ENCODE measurements around the gene C2CD2L. TPM values are rescaled to one million over a fixed set of nuclear protein-coding genes. Genes with fewer than 3 reads are reported as not detected.

The C2CD2L gene
- total RNA-seq, 1 experiment from 2014 or later = 5.6 TPM

GRCh38 chr11:119107538-119108145 is 498 bp downstream of the C2CD2L start:
- Histone ChIP-seq H3K4me2 (ENCODE audit: insufficient read depth, insufficient read length, low read length) (peak overlapping the region; percentile 47), H4K8ac (replicated peaks; ENCODE audit: insufficient read length, low read depth, low read length) (no peak overlapping the region), H4K5ac (ENCODE audit: insufficient read length, low read depth, low read length) (no peak overlapping the region), H3T11ph (ENCODE audit: low read length) (no peak overlapping the region), H2BK15ac (ENCODE audit: low read depth, low read length) (no peak overlapping the region), H2AK5ac (ENCODE audit: insufficient read length, low read length) (no peak overlapping the region), H3K27ac (ENCODE audit: insufficient read length, low read depth, low read length) (no peak overlapping the region), H3K23me2 (ENCODE audit: insufficient read length, low read depth, low read length, poor library complexity, severe bottlenecking) (peaks cover 10% of the 10 kb centered on the region), H2AFZ (ENCODE audit: low read length) (no peak overlapping the region), H3K9me3 (ENCODE audit: control insufficient read depth, low read depth, low read length) (no peaks in the 10 kb centered on the region), H3K79me2 (ENCODE audit: insufficient read depth, low read length) (no peaks in the 10 kb centered on the region), H3K14ac (ENCODE audit: insufficient read depth, low read length) (no peak overlapping the region), H4K91ac (ENCODE audit: insufficient read length, low read depth, low read length) (no peak overlapping the region), H2BK120ac (ENCODE audit: low read depth, low read length, poor library complexity, severe bottlenecking) (no peak overlapping the region), H2BK5ac (ENCODE audit: insufficient read length, low read length) (no peak overlapping the region), H3K4ac (ENCODE audit: low read depth, low read length) (no peak overlapping the region), H2BK12ac (ENCODE audit: insufficient read length, low read depth, low read length) (no peak overlapping the region), H3K56ac (ENCODE audit: insufficient read length, low read depth, low read length) (no peak overlapping the region), H4K20me1 (ENCODE audit: control insufficient read depth, insufficient read depth, insufficient read length) (no peaks in the 10 kb centered on the region), H3K9ac (ENCODE audit: extremely low read depth, insufficient read length, low read length) (no peak overlapping the region), H3K18ac (ENCODE audit: insufficient read length, low read depth, low read length) (no peak overlapping the region), H3K4me1 (ENCODE audit: insufficient read depth, low read length) (peaks cover 8% of the 10 kb centered on the region; the same call in 1 of the 2 replicates), H3K79me1 (ENCODE audit: insufficient read depth, low read depth, low read length, poor library complexity, severe bottlenecking) (no peaks in the 10 kb centered on the region), H2BK20ac (ENCODE audit: low read depth, low read length, poor library complexity, severe bottlenecking) (no peak overlapping the region), H3K23ac (ENCODE audit: insufficient read length, low read depth, low read length) (no peak overlapping the region), H3K27me3 (ENCODE audit: insufficient read depth, low read length) (peaks cover 5% of the 10 kb centered on the region; the same call in 1 of the 2 replicates)
- no peaks in the 10 kb centered on the region for H3K36me3 Mint-ChIP-seq (ENCODE audit: insufficient read depth in 1 of 3, low read depth in 3 of 3)
- TF ChIP-seq CTCF (conservative IDR thresholded peaks at IDR 0.05) = no peak
- H3K9me3 Mint-ChIP-seq = no peaks in the 10 kb centered on the region; a peak in 1 of 5 replicates
- H3K4me1 Mint-ChIP-seq = peaks cover 26 to 29% of the 10 kb centered on the region in 2 experiments
- no CpG with 5 or more reads among the region's 65 CpGs for WGBS (ENCODE audit: extremely low coverage, insufficient read length, low lambda C conversion rate)
- H3K4me3 Mint-ChIP-seq = peak overlapping the region; percentile 75 to 88
- H3K27me3 Mint-ChIP-seq (ENCODE audit: low read depth) = peaks cover 16% of the 10 kb centered on the region
- H3K27ac Mint-ChIP-seq = no peak overlapping the region; a peak in 1 of 7 replicates
- DNase-seq = no peak

All from H9 (cell line).